Measurements from ENCODE around the gene DUS1L.

DUS1L gene

DNA sequence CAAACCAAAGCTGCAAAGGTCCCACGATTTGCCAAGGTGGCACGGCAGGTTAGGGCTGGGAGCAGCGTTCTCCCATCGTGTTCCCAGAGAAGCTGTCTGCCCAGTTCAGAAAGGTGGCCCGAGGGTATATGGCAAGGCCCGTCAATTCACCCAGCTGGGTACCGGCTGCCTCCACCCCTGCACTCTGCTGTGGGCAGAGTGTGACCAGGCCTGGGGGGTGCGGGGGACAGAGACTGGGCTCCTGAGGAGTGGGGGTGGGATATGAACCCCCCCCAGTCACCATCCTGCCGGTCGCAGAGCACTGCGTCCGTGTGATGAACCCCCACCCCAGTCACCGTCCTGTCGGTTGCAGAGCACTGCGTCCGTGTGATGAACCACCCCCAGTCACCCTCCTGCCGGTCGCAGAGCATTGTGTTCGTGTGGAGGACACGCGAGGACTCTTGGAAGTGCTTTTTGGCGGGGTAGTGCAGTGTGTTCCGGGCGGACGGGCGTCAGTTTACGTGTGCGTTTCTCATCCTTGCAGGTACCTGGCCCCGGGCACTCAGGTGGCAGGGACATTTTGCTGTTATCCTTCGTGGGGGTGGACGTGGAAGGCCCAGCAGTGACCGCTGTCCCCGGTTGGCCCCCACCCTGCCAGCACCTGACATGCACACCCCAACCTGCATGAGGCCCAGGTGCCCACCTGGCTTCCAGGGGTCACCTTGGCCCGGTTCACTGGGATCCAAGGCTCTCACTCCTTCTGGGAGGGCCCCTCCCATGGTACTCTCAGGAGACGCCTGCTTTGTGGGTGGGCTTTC lies 35.1 kb upstream of the DUS1L start:
- DNase-seq (ENCODE audit: low read depth in 2 of 2) = no peak

DNA sequence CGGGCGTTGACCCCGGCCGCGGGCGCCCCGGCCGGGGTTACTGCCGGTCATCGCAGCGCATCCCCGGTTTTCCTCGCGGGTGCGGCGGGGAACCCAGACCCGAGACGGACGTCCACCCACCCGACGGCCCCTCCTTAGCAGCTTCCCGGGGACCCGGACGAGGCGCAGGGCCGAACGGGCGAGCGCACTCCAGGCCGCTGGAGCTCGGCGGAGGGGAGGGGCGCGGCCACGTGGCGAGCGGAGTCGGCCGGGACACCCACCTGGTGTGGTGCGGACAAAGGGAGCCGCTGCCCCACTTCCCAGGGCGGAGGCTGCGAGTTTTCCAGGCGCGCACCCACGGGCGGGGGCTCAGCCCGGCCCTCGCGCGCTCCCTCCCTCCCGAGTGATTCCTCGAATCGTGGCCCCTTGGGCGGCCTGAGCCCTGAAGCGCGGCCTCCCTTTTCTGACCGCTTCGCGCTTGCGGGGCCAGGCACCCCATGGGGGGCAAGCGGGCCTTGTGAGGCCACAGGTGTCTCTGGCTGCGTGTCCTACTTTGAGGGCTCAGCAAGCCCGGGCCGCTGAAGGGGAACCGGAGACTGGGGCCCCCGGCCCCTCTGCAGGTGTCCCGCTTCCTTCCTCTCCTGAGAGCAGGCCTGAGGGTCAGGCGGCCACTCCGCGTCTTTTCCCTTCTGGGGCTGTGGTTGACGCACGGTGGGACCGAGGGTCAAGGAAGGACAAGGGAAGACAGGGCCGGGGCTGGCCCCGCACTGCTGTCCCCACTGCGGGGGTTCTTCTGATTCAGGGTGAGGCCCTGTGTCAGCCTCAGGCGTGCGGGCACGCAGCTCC lies 33.5 kb upstream of the DUS1L start:
- DNase-seq (ENCODE audit: low read depth in 2 of 2) = no peak

DNA sequence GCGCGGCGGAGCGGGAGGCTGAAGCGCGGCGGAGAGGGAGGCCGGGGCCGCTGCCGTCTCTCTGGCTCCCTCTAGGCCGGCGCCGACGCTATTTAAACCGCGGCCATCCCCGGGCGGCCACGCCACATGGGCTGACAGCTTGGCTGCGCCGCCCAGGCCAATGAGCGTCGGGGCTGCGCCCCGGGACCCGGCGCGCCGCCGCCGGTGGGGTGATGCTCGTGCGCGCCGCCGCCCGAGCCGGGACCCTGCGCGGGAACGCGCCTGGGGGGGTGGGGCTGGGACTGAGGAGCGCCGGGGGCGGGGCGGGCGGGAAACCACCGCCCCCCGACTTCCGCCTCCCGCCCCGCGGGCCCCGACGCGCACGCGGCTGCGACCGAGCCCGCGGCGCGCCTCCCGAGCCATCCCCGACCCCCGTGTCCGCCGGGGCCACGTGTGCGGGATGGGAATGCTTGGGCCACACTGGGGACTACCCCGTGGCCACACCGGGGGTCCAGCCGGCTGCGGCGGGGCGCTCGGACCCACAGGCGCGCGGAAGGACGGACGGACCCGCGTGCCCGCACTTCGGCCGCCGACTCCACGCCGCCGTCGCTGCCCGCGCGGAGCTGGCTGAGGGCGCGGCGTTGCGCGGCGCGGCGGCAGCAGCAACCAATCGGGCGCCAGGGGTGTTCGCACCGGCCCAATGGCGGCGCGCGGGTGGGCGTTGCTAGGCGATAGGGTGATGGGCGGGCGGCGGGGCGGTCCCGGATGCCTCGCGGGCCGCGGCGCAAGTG lies 32.8 kb upstream of the DUS1L start, which contains the start of gene FASN:
TSS of gene FASN (minus strand) at position 68 of the 770 bp plus-strand sequence. CDS start 1,791 bp downstream, outside the sequence.
- peak; percentile 78 to 87 for DNase-seq (ENCODE audit: low read depth in 2 of 2)

DNA sequence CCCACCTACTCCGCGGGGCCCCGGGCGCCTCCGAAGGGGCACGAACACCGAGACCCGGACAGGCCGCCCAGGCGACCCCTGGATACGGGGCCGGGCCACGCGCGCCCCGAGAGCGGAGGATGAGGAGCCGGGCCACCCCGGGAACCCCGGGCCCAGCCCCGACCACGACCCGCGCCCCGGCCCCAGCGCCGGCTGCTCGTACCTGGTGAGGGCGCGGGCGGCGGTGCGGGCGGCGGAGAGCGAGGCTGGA lies 32.2 kb upstream of the DUS1L start:
- peak; percentile 33 to 50 for DNase-seq (ENCODE audit: low read depth in 2 of 2)

DNA sequence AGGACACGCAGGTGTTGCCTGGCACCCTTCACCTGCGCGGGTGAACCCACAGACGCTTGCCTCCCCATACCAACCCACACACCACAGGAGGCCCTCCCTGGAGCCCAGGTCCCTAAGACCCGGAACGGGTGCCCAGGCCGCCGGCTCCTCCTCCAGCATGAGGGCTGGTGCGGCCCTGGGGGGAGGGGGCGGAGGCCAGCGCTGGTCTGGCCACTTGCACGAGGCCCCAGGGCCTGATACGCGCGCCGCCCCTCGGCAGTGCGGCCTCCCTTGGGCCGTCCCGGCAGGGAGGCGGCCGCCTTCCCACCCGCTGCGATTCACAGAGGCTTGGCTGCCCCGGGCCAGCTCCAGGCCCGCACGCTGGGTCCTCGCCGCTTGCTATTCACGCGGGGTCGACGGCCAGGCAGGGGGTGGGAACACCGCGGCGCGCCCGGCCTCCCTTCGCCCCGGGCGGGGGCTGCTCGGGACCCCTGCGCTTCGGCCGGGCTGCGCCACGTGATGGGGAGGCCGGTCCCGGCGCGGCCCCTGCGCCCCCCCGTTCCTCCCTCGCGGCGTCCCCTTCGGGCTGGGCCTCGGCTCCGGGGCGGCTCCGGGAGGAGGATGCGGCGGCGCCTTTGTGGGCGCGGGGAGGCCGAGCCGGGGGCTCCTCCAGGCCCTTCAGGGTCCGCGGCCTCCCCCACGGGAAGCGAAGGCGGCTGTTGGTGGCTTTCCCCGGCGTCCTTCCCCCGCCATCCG lies 31.7 kb upstream of the DUS1L start:
- no peak for DNase-seq (ENCODE audit: low read depth in 2 of 2)

DNA sequence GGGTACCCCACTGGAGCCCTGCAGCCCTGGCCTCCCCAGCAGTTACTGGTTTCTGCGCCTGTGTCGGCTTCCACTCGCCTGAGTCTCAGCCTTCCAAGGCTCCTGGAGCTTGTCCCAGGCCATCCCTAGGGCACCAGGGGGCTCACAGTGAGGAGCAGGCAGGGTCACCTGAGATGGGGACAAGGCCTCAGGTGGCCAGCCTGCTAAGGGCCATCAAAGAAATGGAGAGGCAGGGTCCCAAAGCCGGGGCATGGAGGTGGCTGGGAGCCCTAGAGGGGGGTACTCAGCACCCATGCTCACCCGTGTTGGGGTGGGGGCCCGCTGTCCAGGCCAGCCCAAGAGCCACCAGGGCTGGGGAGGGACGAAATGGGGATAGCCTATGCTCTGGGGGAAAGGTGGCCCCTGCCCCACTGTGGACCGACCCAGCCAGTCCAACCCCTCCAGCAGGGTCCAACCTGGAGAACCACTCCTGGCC lies 31.1 kb upstream of the DUS1L start:
- no peak for DNase-seq (ENCODE audit: low read depth in 2 of 2)

DNA sequence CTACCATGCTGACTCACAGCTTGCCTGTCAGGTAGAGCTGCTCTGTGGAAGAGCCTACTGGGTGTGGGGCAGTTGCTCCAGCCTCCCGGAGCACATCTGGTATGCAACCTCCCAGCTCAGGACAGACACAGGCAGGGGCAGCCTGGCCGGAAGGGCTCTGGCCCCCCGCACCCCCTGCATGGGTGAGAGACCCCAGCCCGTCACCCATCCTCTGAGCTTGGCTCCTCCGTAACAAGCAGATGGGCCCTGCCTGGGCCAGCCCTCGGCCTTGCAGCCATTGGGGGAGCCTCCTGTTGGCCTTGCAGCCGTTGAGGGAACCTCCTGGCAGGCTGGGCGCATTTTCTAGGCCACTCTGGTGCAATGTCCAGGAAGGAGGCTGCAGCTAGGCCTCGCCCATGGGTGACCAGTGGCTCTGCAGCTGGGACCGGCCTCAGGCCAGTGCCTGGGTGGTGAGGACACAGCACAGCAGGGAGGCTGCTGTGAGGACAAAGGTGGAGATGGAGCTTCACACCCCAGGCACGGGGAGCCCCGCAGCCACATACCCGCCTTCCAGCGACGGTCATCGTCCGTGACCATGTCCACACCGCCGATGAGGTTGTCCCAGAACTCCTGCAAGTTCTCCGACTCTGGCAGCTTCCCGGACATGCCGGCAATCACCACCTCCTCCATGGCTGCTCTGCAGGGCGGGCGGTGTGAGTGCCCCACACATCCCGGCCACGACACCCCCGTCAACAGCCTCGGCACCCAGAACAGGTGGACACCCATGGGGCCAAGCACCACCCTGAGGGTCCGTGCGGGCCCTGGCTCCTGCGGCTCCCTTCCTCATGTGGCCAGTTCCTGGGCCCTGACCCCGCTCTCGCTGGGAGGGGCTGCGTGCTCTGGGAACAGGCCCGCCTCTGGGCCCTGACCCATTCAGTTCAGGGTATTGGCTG lies 30.4 kb upstream of the DUS1L start:
- DNase-seq (ENCODE audit: low read depth in 2 of 2) = no peak

DNA sequence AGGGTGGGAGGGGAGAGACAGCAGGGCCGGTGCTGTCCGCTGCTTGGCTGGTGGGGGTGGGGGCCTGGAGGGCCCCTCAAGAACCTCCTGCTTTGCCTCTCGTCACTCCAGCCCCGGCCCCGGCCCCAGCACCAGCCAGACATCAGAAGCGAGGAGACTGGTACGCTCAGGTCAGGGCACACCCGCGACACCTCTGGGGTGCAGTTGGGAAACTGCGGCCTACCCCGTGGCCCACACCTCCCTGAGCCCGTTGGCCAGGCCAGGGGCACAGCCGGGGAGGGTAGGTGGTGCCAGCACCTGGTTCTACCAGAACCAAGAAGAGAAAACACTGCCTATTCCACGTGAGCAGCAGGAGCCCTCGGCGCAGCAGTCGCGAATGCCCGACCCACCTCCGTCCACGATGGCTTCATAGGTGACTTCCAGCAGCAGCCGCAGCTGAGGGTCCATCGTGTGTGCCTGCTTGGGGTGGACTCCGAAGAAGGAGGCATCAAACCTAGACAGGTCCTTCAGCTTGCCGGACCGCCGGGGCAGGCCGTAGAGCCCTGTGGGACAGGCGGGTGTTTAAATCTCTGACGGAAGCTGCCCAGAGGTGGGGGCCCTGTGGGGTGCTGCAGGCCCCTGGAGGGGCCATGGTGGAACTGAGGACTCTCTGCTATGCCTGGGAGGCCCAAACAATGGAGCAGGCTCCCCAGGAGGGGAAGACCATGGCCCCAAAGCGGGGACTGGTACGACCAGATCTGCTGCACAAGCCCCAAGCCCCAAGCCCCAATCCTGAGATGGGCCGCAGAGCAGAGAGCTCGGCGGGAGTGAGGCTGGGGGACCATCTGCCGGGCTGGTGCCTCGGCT lies 29.6 kb upstream of the DUS1L start:
- DNase-seq (ENCODE audit: low read depth in 2 of 2) = no peak

DNA sequence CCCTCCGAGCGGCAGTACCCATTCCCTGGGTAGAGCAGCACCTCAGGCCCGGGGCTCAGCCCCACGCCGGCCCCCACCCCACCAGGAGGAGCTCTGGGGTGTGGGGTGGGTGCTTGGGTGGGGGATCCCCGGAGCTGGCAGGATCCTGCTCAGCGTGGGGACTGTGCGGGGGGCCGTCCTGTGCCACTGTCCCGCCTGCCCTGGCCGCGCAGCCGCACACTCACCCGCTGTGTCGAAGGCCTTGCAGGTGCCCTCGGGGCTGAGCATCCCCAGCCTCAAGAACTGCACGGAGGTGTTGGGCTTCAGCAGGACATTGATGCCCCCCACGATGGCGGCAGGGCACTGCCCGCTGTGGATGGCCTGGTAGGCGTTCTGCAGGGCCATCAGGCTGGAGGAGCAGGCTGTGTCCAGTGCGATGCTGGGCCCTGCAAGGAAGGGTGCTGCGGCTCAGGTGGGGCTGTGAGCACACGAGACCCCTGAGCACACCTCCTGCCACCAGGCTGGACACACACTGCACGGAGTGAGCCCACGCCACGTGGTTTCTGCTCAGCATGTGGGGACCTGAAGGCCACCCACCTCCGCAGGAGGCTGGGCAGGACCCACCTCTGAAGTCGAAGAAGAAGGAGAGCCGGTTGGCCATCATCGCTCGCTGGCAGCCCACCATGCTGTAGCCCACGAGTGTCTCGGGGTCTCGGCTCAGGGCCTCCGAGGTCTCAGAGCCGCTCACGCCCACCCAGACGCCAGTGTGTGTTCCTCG lies 27.6 kb upstream of the DUS1L start:
- no peak for DNase-seq (ENCODE audit: low read depth in 2 of 2)

DNA sequence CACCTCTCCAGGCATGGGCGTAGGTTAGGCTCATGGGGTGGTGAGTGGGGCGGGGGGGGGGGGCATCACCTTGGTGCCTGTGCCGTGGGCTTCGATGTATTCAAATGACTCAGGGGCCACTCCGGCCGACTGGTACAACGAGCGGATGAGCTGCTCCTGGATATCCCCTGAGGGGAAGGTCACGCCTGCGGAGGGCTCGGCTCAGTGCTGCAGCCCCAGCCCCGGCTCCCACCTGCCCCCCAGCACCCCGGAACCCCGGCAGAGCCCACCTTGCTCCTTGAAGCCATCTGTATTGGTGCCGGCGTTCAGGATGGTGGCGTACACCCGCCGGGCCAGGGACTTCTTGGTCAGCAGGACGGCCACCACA lies 27.0 kb upstream of the DUS1L start:
- DNase-seq (ENCODE audit: low read depth in 2 of 2) = no peak

DNA sequence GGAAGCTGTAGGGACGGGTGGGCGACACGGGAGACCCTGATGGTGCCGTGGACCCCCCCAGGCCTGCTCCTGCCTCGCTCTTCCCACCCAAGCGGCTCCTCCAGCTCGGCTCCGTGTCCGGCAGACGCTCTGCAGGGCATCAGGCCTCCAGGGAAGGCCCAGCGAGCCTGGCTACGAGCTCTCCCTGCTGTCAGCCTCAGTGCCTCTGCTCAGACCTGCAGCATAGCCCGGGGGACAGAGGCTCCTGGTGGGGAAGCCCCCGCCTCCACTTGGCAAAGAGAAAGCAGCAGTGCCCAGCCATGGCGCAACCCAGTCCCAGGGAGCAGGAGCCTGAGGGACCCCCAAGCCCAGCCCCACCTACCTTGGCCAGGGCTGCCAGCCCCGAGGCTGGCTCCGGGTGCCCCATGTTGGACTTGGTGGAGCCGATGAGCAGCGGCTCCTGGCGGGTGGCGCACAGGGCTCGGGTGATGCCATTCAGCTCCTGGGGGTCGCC lies 26.5 kb upstream of the DUS1L start:
- DNase-seq (ENCODE audit: low read depth in 2 of 2) = no peak

DNA sequence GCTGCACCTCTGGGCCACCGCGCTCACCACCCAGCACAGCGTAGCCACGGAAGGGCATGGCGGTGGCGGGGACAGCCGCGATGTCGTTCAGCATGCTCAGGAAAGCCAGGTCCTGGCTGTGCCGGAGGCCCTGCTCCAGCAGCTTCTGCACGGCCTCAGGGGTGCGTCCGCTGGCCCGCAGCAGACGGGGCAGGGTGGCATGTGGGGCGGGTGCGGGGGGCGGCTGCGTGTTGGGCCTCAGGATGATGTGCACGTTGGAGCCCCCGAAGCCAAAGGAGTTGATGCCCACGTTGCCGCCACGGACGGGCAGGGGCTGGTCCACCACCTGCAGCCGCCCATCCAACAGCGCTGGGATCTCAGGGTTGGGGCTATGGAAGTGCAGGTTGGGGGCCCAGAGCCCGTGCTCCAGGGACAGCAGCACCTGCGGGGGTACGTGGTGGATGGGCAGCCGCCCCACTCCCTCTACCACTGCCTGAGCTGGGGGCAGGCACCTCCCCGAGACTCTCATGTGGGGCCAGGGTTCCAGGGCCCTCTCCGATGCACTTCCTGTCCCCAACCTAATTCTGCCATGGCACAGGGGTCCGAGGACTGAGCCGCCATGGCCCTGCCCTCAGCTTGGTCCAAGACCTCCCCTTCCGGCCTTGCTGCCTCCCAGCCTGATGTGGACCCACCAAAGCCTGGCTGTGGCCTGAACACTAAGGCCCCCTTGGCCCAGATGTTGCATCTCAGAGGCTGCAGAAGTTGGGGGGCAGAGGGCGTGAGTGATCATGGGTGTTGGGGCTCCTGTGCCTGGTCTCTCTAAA lies 25.9 kb upstream of the DUS1L start:
- DNase-seq (ENCODE audit: low read depth in 2 of 2) = no peak

DNA sequence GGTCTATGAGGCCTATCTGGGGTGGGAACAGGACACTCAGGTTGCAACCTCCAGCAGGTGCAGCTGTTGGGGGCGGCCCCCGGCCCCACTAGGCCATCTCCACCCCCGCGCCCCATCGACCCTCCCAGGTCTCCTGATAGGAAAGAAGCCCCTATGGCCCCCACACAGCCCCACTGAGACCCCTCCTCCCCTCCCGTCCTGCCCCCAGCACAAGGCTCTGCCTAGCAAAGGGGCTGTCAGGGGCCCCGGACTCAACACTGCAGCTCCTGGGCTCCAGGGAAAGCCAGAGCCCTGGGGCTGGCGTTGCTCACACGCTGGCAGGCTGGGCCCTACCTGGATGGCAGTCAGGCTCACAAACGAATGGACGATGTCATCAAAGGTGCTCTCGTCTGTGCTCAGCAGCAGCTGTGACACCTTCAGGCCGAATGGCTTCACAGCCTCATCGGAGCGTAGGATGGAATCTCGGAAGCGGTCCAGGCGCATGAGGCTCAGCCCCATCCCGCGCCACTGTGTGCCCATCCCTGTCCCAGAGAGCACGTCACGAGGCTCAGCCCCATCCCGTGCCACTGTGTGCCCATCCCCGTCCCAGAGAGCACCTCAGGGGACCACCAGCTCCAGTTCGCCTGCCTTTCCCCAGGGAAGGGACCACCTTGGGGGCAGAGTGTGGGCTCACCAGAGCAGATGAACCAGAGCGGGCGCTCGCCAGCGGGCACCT lies 25.1 kb upstream of the DUS1L start:
- no peak for DNase-seq (ENCODE audit: low read depth in 2 of 2)

DNA sequence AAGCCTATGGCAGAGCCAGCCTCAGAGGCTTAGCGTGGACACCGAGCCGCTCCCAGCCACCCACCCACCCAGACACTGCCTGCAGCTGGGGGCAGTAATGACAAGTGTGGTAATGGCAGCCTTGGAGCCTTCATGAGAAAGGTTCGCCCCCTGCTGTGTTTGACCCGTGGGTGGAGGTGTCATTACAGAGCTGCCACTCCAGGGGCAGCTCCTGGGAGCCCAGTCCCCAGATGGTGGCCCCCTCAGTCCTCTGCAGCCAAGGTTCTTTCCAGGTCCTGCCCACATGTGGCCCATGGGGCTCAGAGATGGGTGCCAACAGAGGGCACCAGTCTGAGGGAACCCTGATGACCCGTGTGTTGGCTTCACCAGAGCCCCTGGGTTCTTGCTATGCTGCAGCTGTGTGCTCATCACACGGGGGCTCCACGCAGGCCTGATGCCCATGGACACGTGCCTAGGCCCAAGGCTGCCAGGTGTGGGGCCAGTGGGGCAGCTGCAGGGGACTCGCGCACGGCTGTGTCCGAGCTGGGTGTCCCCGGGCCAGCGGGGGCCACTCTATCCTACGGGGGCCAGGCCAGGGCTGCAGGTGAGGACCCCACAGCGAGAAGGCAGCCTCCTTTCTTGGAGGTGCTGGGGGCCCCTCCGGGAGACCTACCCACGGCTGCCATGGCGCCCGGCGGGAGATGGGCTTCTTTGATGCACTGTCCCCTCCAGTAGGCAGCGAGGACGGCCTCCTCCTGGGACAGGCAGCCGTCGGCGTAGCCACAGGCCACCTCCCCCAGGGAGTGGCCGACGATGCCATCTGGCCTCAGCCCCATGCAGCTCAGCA lies 24.3 kb upstream of the DUS1L start:
- no peak for DNase-seq (ENCODE audit: low read depth in 2 of 2)

DNA sequence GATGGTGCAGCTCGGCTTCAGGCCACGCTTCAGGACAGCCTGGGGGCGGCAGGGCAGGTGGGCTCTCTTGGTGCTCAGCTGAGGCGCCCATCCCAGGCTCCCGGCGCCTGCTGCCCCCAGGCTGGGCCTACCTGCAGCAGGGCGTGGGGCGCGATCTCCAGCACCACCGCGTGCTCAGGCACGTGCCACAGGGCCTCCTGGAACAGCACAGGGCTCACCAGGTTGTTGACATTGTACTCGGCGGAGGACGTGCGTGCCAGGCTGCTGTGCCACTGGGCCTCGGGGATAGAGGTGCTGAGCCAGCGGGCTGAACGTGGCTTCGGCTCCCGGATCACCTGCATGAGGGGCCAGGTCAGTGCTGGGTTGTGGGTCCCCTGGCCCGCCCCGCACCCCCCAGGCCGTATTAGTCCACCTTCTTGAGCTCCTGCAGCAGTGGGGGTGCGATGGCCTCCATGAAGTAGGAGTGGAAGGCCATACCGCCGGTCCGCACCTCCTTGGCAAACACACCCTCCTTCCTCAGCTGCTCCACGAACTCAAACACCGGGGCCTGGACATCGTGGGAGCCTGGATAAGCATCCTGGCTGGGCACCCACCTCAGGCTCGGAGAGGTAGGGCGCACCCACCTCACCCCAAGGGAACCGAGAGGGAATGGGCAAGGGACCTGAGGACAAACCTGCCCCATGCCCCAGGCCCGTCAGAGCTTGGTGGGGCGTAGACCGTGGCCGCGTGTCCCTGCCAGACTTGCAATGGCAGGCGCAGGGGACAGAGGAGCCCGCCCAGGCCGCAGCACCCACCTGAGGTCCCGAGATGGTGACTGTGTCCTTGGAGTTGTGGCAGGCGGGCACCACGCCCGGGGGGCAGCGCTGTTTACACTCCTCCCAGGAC lies 23.5 kb upstream of the DUS1L start:
- DNase-seq (ENCODE audit: low read depth in 2 of 2) = no peak

Data from stimulated activated CD8-positive, alpha-beta memory T cell treated with anti-CD3 and anti-CD28 coated beads, Interleukin-15, amount 100 ng/mL, for 4 hours (primary cell).